Measurements from ENCODE around the gene VPS8. TPM values are rescaled to one million over a fixed set of nuclear protein-coding genes. Genes with fewer than 3 reads are reported as not detected.

The VPS8 gene
- total RNA-seq, 4 donors from 2014 or later = 32.5 to 63.7 (median 45.6) TPM

DNA sequence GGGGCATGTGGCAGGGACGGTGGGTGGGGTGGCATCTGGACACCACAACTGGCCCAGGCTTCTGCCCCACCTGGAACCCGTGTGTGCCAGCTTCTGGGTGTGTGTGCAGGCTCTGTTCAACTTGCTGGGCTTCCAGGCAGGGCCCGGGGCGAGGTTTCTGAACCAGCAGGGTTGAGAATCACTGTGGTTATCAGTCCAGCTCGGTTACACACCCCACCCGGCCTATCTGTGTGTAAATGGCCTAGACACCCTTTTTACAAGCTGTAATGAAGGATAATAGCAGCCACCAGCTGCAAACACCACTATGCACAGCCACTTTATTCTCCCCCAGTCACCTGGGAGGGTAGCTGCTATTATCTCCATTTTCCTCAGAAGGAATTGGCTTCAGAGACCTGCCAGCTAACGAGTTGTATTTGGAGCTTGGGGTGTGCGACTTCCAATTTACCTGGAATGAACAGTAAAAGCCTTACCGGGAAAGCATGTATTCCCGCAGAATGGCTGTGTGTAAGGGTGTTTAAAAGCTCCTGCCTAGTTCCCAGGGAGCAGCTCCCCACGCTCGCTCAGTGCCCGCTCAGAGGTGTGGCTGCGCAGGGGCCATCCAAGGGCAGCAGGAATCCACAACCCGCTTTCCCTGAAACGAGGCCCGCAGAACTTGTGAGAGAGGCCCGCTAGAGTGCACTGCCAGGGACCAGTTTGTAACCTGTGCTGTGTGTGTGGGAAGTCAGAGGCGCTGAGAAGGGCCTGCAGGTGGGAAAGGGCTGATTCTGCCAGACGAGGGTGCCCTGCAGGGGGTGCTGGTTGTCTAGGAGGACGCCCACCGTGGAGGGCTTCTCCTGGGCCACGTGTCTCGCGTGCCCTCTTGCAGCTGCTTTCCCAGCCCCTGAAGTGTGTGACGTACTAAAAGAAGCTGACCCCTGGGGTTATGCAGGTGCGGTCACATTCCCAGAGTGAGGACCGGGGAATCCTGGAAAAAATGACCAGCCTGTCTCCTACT lies 257.4 kb downstream of the VPS8 start:
- TF ChIP-seq CTCF (IDR thresholded peaks at IDR 0.05) = no peak
- ATAC-seq (ENCODE audit: low FRiP score) (no peak), DNase-seq (ENCODE audit: low spot score) (no peak)

DNA sequence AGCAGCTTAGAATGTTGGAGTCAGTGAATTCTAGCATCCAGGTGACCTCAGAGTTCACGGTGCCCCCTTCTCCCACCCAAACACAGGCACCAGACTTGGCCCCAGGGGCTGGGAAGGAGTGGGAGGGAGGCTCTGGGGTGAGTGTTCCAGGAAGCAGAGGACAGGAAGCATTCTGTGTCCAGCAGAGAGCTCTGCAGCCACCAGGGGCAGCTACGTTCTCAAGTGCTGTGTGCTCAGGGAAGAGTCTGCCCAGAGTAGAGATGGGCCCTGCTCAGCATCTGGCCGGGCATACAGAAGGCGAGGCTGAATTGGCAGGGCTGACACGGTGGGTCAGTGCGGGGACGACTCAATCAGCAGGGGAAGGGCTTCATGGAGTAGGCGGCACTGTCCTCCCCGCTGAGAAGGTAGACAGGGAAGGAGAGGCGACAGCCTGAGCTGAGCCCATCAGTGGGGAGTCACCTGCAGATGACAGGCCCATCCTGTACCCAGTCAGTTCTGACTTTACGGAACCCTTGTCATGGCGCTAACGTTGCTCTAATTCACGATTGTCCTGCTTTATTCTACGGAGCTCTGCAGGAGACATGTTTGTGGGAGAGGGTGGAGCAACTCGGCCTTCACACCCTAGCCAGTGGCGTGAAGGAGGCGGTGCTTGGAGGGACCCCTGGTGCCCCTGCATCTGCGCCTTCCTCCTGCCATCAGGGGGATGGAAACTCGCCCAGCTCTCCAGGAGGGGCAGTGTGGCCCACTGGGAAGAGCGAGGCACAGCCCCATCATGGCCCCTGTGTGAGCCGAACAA lies 258.7 kb downstream of the VPS8 start:
- no peak for DNase-seq (ENCODE audit: low spot score)
- no peak for TF ChIP-seq CTCF (IDR thresholded peaks at IDR 0.05)
- no peak for ATAC-seq (ENCODE audit: low FRiP score)

DNA sequence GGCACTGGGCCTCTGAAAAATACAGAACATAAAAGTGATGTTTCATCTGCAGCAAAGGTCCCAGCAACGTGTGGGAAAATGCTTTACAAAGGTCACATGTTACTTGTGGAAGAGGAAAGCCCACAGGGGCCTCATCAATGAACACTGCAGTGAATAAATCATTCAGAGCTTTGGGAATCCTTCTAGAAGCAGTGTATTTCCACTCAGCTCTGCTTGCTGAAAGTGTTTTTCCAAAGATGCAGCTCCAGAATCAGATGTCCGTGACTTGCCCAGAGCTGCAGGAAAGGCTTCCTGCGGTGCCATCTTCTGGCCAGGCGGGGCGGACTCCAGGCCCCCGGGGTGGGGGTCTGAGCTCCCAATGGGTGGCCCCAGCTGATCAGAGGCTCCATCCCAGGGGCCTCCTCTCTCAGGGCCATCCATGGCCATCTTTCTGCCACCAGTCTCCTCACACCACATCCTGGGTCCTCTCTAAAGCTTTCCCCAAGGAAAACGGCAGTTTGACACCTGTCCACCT lies 259.4 kb downstream of the VPS8 start:
- TF ChIP-seq CTCF (IDR thresholded peaks at IDR 0.05) = no peak
- ATAC-seq (ENCODE audit: low FRiP score) = no peak
- no peak for DNase-seq (ENCODE audit: low spot score)

- ATAC-seq (ENCODE audit: low FRiP score) (no peak), DNase-seq (ENCODE audit: low spot score) (no peak)
- no peak for TF ChIP-seq CTCF (IDR thresholded peaks at IDR 0.05)
Observed at GRCh38 chr3:185075547-185075946, 263.6 kb downstream of the VPS8 start.

GRCh38 chr3:185076219-185076618 lies 264.3 kb downstream of the VPS8 start:
- ATAC-seq (ENCODE audit: low FRiP score) (no peak), DNase-seq (ENCODE audit: low spot score) (no peak)
- TF ChIP-seq CTCF (IDR thresholded peaks at IDR 0.05) = no peak

GRCh38 chr3:185079625-185080024 lies 267.7 kb downstream of the VPS8 start:
- DNase-seq (ENCODE audit: low spot score) (no peak), ATAC-seq (ENCODE audit: low FRiP score) (no peak)
- TF ChIP-seq CTCF (IDR thresholded peaks at IDR 0.05) = no peak
